NOMO-1 (cell line): ENCODE data around the gene SMO.
"Not testable (repeated sequence)": the region's sequence is repeated elsewhere in the genome, so short reads cannot be mapped to it uniquely, and the experiment has no call there.

Experiments used
- DNase-seq, 2 experiments: peaks; one replicate each; lab custom pipeline; 2025; ENCODE audit not compliant: unreplicated experiment in 2 of 2; lab: John Stamatoyannopoulos, UW

SMO gene

GRCh38 chr7:129227646-129228578 is 39.5 kb downstream of the SMO start:
- no peak for DNase-seq

DNA sequence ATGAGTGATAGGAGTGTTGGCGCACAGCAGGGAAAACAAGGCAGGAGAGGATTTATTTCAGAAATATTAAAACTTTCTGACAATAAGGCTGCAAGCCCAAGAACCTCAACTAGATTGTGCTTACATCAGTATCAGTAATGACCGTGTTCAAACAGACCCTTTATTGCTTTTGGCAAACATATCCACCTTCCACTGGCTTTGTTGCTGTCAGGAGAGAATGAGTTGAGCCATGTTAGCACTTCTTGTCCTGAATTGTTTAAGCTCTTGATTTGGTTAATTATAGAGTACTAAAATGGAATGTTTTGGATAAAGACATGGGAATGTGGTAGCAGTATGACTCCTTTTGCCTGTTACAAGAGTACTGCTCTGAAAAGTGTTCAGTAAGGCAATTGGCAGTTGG is 40.2 kb downstream of the SMO start:
- DNase-seq, result no peak

DNA sequence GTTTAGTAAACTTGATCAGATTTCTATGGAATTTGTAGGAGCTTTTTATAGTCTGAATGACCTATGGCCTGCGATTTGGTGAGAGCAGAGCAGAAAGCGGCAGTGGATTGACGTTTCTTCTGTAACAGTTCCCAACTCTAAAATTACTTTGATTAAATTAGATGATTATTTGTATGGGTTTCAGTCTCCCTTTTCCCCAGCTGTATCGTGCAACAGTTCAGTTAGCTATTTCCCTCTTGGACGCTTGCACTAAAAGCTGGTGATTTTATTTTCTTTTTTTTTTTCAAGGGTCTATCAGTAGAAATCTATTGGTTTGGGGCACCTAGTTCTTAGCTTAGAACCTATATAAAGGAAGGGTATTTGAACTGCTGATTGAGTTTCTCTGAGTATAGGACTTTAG is 43.2 kb downstream of the SMO start:
- DNase-seq, result no peak

GRCh38 chr7:129238546-129238945 is 50.1 kb downstream of the SMO start:
- DNase-seq, result no peak

GRCh38 chr7:129240119-129240820 is 51.8 kb downstream of the SMO start:
- no peak for DNase-seq

DNA sequence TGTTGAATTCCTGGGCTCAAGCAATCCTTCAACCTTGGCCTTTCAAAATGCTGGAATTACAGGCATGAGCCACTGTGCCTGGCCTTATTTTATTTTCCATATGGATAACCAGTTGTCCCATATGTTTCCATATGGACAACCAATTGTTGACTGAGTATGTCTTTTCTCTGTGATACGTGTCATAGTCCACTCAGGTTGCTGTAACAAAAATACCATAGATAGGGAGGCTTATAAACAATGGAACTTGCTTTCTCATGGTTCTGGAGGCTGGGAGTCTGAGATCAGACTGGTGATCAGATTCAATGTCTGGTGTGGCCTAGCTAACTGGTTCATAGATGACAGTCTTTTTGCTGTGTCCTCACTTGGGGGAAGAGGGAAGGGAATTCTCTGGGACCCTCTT is 55.8 kb downstream of the SMO start:
- DNase-seq, result no peak

- DNase-seq, result no peak
Measured at GRCh38 chr7:129245533-129245932, 57.1 kb downstream of the SMO start.

DNA sequence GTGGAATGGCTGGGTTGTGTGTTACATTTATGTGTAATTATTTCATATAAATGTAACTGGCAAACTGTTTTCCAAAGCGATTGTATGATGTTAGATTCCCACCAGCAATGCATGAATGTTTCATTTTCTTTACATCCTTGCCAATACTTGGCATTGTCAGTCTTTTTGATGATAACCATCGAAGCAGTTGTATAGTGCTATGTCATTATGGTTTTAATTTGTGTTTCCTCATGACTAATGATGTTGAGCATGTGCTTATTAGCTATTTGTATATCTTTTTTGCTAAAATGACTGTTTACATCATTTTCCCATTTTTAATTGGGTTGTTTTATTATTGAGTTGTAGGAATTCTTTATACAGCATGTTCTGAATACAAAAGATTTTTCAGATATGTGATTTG is 58.7 kb downstream of the SMO start:
- DNase-seq, result no peak

DNA sequence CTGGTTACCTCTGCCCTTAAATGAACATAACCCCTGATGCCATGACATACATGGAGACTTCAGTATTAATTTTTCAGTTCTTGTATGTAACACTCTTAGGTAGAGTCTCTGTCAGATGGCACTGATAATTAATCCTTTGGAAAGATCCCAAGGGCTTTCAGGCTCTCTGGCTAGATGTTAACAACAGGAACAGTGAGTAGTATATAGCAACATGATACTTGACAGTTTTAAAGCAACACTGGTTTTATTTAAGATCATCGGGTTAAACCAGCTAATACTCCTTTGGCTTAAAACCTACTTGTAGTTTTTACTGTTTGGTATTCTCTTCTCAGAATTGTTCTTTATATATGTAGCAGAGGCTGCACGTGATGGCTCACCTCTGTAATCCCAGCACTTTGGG is 63.7 kb downstream of the SMO start:
- no peak for DNase-seq

- DNase-seq, result not testable (repeated sequence)
Measured at GRCh38 chr7:129252603-129253002, 64.2 kb downstream of the SMO start.

DNA sequence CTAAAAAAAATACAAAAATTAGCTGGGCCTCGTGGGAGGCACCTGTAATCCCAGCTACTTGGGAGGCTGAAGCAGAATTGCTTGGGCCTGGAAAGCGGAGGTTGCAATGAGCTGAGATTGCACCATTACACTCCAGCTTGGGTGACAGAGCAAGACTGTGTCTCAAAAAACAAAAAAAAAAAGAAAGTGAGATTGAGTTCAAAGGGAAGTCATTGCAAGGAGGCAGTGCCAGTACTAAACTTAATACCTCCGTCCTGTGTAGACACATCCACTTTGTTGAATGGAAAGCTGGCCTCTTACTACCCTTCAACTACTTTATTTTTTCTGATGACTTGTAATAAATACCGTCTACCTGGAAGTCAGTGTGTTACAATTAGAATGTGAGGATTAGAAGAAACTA is 67.4 kb downstream of the SMO start:
- DNase-seq, result no peak

- no peak for DNase-seq
Measured at GRCh38 chr7:129256221-129256620, 67.8 kb downstream of the SMO start.

DNA sequence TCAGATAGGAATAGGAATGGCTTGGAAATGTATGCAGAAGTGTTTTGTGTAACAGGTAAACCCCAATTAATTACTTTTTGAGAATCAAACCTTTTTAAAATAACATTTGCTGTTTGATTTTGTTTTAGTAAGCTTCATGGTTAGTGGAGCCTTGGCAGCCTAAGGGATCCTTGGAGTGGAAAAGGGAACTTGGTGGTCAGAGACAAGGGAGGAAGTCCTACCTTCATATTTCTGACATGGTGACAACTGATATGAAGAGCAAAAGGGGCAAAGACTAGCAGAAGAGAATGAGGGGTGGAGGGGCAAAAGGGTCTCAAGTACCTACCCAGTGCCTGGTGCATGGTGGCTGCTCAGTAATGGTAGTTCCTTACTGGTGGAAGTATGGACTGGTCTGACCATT is 68.7 kb downstream of the SMO start:
- DNase-seq, result no peak

DNA sequence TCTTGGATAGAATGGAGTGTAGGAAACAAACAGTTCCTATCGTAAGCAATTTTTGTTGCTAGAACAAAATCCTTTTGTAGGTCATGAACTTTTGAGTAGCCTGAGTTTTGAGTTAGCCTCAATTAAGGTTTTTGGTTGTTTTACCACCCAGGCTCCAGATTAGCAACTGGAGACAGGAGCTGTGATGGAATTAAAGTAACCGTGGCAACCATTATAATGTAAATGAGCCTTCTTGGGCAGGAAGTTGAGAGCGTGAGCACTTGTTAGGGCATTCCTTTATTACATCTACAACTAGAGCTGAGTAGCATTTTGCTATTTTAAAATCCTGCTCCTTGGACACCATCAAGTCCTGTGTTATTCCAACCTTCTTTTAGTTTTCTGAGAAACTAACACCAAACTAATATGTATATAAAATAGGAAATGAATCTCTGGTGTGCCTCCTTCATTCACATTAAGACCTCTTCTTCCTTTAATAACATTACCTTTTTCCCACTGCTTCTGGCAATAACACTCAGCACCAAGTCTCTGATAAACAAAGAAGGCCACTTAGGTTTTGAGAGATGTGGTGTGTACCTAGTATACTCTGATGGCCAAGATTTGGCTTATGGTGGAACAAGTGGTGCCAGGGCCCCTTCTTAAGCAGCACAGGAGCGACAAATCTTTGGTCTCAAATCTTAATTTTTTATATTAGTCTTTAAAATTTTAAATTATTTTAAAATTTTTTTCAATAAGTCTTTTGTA is 70.4 kb downstream of the SMO start:
- DNase-seq, result no peak

DNA sequence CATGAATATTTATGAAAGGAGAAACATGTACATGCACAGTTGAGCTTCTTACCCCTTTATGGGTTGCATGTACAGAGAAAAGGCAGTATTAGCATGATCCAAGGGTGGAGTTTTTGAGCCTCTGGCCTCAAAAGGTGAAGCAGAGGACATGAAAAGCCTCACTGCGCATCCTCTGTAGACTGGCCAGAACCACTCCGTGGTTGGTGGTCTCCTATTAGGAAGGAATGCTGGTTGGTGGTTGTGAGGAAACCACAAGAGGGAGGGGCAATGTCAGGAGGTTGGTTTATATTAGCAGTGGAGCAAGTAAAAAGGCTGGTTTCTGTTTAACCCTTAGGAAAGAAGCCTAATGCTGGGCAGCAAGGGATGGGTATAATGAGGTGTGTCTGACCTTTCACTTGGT is 73.9 kb downstream of the SMO start:
- no peak for DNase-seq
